ENCODE data around the gene DPEP1. TPM values are rescaled to one million over a fixed set of nuclear protein-coding genes. Genes with fewer than 3 reads are reported as not detected.

Gene DPEP1
- total RNA-seq, 1 experiment from 2014 or later, result 1.1 TPM

- Histone ChIP-seq H3K9me2 (ENCODE audit: insufficient read depth) (no peaks in the 10 kb centered on the region), H3K9me3 (ENCODE audit: control insufficient read depth in 1 of 2, insufficient read depth in 1 of 2, low read depth in 1 of 2, low read length in 2 of 2) (peaks cover 0 to 4% of the 10 kb centered on the region in 2 experiments; a peak in 1 of 4 replicates), H3K27ac (ENCODE audit: low read depth, low read length) (peak overlapping the region; percentile 99), H3K36me3 (ENCODE audit: control insufficient read depth in 1 of 2, insufficient read depth in 2 of 2, low read length in 2 of 2) (peaks cover 13 to 26% of the 10 kb centered on the region in 2 experiments; a peak in 3 of 4 replicates), H3K4me1 (ENCODE audit: control insufficient read depth in 1 of 2, insufficient read depth in 2 of 2, low read length in 2 of 2) (peaks cover 14 to 35% of the 10 kb centered on the region in 2 experiments), H3K4me2 (ENCODE audit: low read length) (peak overlapping the region; percentile 99), H4K20me1 (ENCODE audit: insufficient read depth) (no peaks in the 10 kb centered on the region), H3K4me3 (replicated peaks in 1 of 2; ENCODE audit: low read depth in 1 of 2, low read length in 2 of 2) (peak overlapping the region; percentile 71 to 97), H3K79me2 (ENCODE audit: insufficient read depth, low read length) (peaks cover 36% of the 10 kb centered on the region), H3K9ac (ENCODE audit: low read length) (peak overlapping the region; percentile 99), H3K27me3 (ENCODE audit: insufficient read depth, low read length) (no peaks in the 10 kb centered on the region), H2AFZ (ENCODE audit: low read depth, low read length, poor library complexity, severe bottlenecking) (no peak overlapping the region)
- BruUV-seq (replicated peaks), result no TSS peak
- ATAC-seq (peak; percentile 83), DNase-seq (ENCODE audit: low read depth, low spot score) (peak; percentile 57)
- intact Hi-C loops (cut with micrococcal nuclease), result loop anchor here (1.0 to 2.0 kb wide), 2 partner anchors 67 to 92 kb away; no protein-coding TSS in a partner anchor
- ChIA-PET CTCF (interaction anchor here (0.7 to 2.2 kb wide), 5 partner anchors 9 to 131 kb away, joined by 3 to 8 read pairs (median 4); no protein-coding TSS in a partner anchor), POLR2A (interaction anchor here (1.0 kb wide), 1 partner anchor 10 kb away, joined by 4 read pairs; no protein-coding TSS in a partner anchor), RAD21 (ENCODE audit: low non-redundant PET in 1 of 2, low total read pairs in 2 of 2, uncharacterized antibody in 2 of 2, unreplicated experiment in 2 of 2) (interaction anchor here in 1 of 2 experiments (1.3 kb wide), 1 partner anchor 66 kb away, joined by 3 read pairs; no protein-coding TSS in a partner anchor)
- TF ChIP-seq CBX3 (IDR thresholded peaks at IDR 0.05; ENCODE audit: low read depth) (no peak), JUND (IDR thresholded peaks at IDR 0.05) (no peak), SP1 (IDR thresholded peaks at IDR 0.05; ENCODE audit: low read depth) (no peak), EGR1 (IDR thresholded peaks at IDR 0.05; ENCODE audit: low read depth) (no peak), SIN3A (IDR thresholded peaks at IDR 0.05; ENCODE audit: low read depth) (no peak), CEBPB (IDR thresholded peaks at IDR 0.05; ENCODE audit: low read depth) (no peak), RAD21 (IDR thresholded peaks at IDR 0.05; ENCODE audit: low read depth) (no peak), EZH2phosphoT487 (IDR thresholded peaks at IDR 0.05; ENCODE audit: borderline replicate concordance) (no peak), MAX (IDR thresholded peaks at IDR 0.05) (no peak), CTCF (IDR thresholded peaks at IDR 0.05 in 2 of 3, conservative IDR thresholded peaks at IDR 0.05 in 1 of 3; ENCODE audit: borderline replicate concordance in 1 of 3, insufficient read depth in 1 of 3, low read depth in 2 of 3, low read length in 2 of 3) (peak in 2 of 3 experiments; percentile 90 to 91; a peak in 4 of 6 replicates), REST (IDR thresholded peaks at IDR 0.05; ENCODE audit: low read depth) (no peak), POLR2A (IDR thresholded peaks at IDR 0.05; ENCODE audit: borderline replicate concordance, extremely low read depth, insufficient read depth, insufficient read length) (peak; percentile 26), ZFX (IDR thresholded peaks at IDR 0.05) (peak; percentile 95; the same call in 1 of the 2 replicates), FOSL1 (IDR thresholded peaks at IDR 0.05; ENCODE audit: low read depth) (no peak), ZNF274 (IDR thresholded peaks at IDR 0.05; ENCODE audit: low read depth, low read length) (no peak), YY1 (IDR thresholded peaks at IDR 0.05; ENCODE audit: extremely low read depth, insufficient replicate concordance, low read depth, low read length) (peak; percentile 77), ATF3 (IDR thresholded peaks at IDR 0.05) (no peak), ELF1 (IDR thresholded peaks at IDR 0.05; ENCODE audit: borderline replicate concordance, low read depth) (no peak), ZBTB33 (IDR thresholded peaks at IDR 0.05; ENCODE audit: extremely low read depth, insufficient replicate concordance, low read length) (no peak), POLR2AphosphoS5 (IDR thresholded peaks at IDR 0.05; ENCODE audit: low read depth, low read length) (peak; percentile 57)
These were observed 38.7 kb upstream of the DPEP1 start for GRCh38 chr16:89574681-89575246.
